A673 (cell line): ENCODE results near the gene ASCL4. TPM values are rescaled to one million over a fixed set of nuclear protein-coding genes. Genes with fewer than 3 reads are reported as not detected.

Experiments used
- BruUV-seq: library from RNA; stranded (reverse); fragments of 400-500 nt; replicated peaks from 2 replicates; lab custom pipeline; 2021; lab: Mats Ljungman, UMichigan
- CTCF ChIA-PET: fragments of 300-600 bp; sonication (Branson Sonifier 250); formaldehyde crosslinking; loops from one replicate; lab custom pipeline; 2022; ENCODE audit warnings: antibody characterized with exemption; lab: Charles Lee
- POLR2A ChIA-PET: fragments of 300-600 bp; sonication (Branson Sonifier 250); formaldehyde crosslinking; loops from one replicate; lab custom pipeline; 2022; ENCODE audit warnings: antibody characterized with exemption; ENCODE audit not compliant: low non-redundant PET; lab: Charles Lee
- DNase-seq: peaks from one replicate; pipeline ENCODE4 v3.0.0-alpha.2; 2015; ENCODE audit warnings: low spot score
- H3K27ac ChIP-seq: fragments of 200-600 bp; sonication (generic); 2 replicates; pipeline ENCODE4 v1.5.1; 2016; ENCODE audit warnings: mixed run types, low read depth, mild to moderate bottlenecking, mixed read lengths, antibody characterized with exemption, low read length; ENCODE audit not compliant: poor library complexity, severe bottlenecking
- H3K27me3 ChIP-seq: fragments of 200-600 bp; sonication (generic); replicated peaks from 2 replicates; pipeline ENCODE4 v1.6.1; 2017; ENCODE audit warnings: mixed run types, low read depth, mild to moderate bottlenecking, mixed read lengths, antibody characterized with exemption, low read length; ENCODE audit not compliant: insufficient read depth, poor library complexity
- H3K36me3 ChIP-seq: fragments of 200-600 bp; sonication (generic); 2 replicates; pipeline ENCODE4 v1.6.1; 2016; ENCODE audit warnings: mixed run types, mild to moderate bottlenecking, mixed read lengths, antibody characterized with exemption, low read length; ENCODE audit not compliant: insufficient read depth, poor library complexity, severe bottlenecking
- H3K4me1 ChIP-seq: fragments of 200-600 bp; sonication (generic); 2 replicates; pipeline ENCODE4 v1.6.1; 2017; ENCODE audit warnings: mixed run types, mild to moderate bottlenecking, mixed read lengths, antibody characterized with exemption, low read length; ENCODE audit not compliant: insufficient read depth, poor library complexity, severe bottlenecking
- H3K4me3 ChIP-seq: fragments of 200-600 bp; sonication (generic); 2 replicates; pipeline ENCODE4 v1.5.1; 2016; ENCODE audit warnings: low read depth, mixed run types, mild to moderate bottlenecking, mixed read lengths, low read length; ENCODE audit not compliant: poor library complexity, severe bottlenecking
- H3K9me3 ChIP-seq: fragments of 200-600 bp; sonication (generic); 2 replicates; pipeline ENCODE4 v1.6.1; 2016; ENCODE audit warnings: mixed run types, low read depth, mild to moderate bottlenecking, mixed read lengths, antibody characterized with exemption, low read length; ENCODE audit not compliant: poor library complexity, severe bottlenecking
- CTCF ChIP-seq: fragments of 300-800, 200-600 bp; sonication (generic); conservative IDR thresholded peaks from 2 replicates; pipeline ENCODE4 v1.5.1; 2017; ENCODE audit warnings: low read depth, mild to moderate bottlenecking, antibody characterized with exemption, low read length, moderate library complexity, mixed read lengths
- EZH2 ChIP-seq: fragments of 200-600 bp; sonication (generic); IDR thresholded peaks from 2 replicates; pipeline ENCODE4 v1.6.1; 2017; ENCODE audit warnings: borderline replicate concordance, low read depth, mild to moderate bottlenecking, mixed read lengths, antibody characterized with exemption, low read length; ENCODE audit not compliant: poor library complexity, severe bottlenecking
- intact Hi-C: fragments of 100-400 bp; cut with micrococcal nuclease; formaldehyde crosslinking; loops from one replicate; pipeline ENCODE4 v1.10.0; 2022; ENCODE audit not compliant: unreplicated experiment
- total RNA-seq: library from RNA; stranded (reverse); gene quantifications from 2 replicates; pipeline ENCODE4 v1.2.3, GENCODE V29; 2021

The ASCL4 gene
- total RNA-seq, 1 experiment from 2014 or later, result not detected

DNA sequence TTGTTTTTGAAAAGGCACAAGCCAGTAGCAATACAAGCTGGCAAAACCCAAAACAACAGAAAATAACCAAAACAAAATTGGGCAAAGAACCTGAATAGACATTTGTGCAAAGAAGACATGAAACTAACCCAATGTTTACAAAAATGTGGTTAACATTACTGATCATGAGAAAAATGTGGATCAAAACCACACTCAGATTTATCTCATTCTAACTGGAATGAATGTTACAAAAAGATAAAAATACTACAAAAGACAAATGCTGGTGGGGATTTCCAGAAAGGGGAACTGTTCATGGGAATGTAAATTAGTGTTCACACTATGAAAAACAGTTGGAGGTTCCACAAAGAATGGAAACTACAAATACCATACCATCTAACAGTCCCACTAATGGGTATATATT, 26.6 kb downstream of the ASCL4 start:
- POLR2A ChIA-PET, result no interaction called here
- no peak for DNase-seq
- no peak overlapping the region for H3K4me3 ChIP-seq

DNA sequence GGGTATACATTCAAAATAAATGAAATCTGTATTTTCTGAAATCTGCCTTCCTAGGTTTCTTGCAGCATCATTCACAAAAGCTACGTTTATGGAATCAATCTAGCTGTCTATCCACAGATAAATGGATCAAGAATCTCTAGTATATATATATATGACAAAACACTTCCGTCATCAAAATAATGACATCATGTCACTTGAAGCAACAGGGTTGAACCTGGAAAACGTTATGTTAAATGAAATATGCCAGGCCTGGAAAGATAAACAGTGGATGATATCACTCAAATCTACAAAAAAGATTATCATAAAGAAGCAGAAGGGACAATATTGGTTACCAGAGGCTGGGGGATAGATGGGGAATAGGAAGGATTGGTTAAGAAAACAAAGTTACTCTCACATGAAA, 28.6 kb downstream of the ASCL4 start:
- intact Hi-C loops, result no loop called here
- DNase-seq, result no peak
- no peak overlapping the region for H3K27ac ChIP-seq
- peaks cover 22% of the 10 kb centered on the region for H3K27me3 ChIP-seq
- H3K4me3 ChIP-seq, result no peak overlapping the region
- no peak for TF ChIP-seq EZH2
- TF ChIP-seq CTCF, result no peak
- POLR2A ChIA-PET, result no interaction called here
- no peaks in the 10 kb centered on the region for H3K4me1 ChIP-seq
- no peaks in the 10 kb centered on the region for H3K9me3 ChIP-seq
- no TSS peak for BruUV-seq
- CTCF ChIA-PET, result no interaction called here
- no peaks in the 10 kb centered on the region for H3K36me3 ChIP-seq

More for the DNA sequence above, 26.6 kb downstream of the ASCL4 start:
- H3K9me3 ChIP-seq, result no peaks in the 10 kb centered on the region
- H3K27ac ChIP-seq, result no peak overlapping the region
- BruUV-seq, result no TSS peak
- CTCF ChIA-PET, result no interaction called here
- TF ChIP-seq EZH2 (no peak), CTCF (no peak)
- H3K36me3 ChIP-seq, result no peaks in the 10 kb centered on the region
- peaks cover 39% of the 10 kb centered on the region for H3K27me3 ChIP-seq
- intact Hi-C loops, result no loop called here
- no peaks in the 10 kb centered on the region for H3K4me1 ChIP-seq

DNA sequence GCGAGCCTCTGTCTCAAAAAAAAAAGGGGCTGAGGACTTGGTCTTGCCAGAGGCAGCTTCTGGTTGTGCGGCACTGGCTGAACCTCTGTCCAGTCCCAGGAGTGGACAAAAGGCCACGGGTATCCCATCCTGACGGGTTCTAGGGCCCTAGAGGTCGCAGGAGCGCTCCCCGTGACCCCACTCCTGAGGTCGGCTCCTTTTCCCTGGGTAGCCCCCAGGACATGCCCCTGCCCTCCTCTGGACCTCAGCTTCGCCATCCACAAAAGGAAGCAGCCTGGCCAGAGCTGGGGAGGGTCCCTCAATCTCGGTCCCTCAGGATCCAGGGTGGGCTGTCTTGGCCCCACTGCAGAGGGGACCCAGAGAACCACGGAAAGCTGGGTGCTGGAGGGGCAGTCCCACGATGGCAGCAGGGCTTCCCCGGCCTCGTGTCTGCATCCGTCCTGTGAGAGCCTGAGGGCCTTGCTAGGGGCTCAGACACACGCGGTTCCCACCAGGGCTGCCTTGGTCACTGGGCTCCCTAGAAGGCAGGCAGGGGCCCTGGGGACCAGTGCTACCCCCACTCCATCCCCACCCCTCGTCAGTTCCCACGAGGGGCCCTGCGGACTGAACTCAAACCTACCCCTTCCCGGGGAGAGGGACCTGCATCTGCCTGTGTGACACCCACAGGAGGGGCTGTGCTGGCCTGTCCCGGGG, 31.1 kb downstream of the ASCL4 start:
- BruUV-seq, result no TSS peak
- intact Hi-C loops, result no loop called here

More for the DNA sequence above, 31.1 kb downstream of the ASCL4 start:
- Histone ChIP-seq H3K27me3 (peaks cover 23% of the 10 kb centered on the region), H3K27ac (no peak overlapping the region), H3K4me1 (no peaks in the 10 kb centered on the region), H3K9me3 (no peaks in the 10 kb centered on the region), H3K36me3 (no peaks in the 10 kb centered on the region), H3K4me3 (no peak overlapping the region)
- ChIA-PET CTCF (interaction anchor here (0.7 kb wide), 1 partner anchor 95 kb away, joined by 6 read pairs; no protein-coding TSS in a partner anchor), POLR2A (no interaction called here)
- DNase-seq, result no peak
- TF ChIP-seq EZH2 (no peak), CTCF (no peak)
